Measurements from ENCODE around the gene PRMT1.

The PRMT1 gene

GRCh38 chr19:49672131-49672919, 4.7 kb upstream of the PRMT1 start:
- peak; percentile 71 for DNase-seq

DNA sequence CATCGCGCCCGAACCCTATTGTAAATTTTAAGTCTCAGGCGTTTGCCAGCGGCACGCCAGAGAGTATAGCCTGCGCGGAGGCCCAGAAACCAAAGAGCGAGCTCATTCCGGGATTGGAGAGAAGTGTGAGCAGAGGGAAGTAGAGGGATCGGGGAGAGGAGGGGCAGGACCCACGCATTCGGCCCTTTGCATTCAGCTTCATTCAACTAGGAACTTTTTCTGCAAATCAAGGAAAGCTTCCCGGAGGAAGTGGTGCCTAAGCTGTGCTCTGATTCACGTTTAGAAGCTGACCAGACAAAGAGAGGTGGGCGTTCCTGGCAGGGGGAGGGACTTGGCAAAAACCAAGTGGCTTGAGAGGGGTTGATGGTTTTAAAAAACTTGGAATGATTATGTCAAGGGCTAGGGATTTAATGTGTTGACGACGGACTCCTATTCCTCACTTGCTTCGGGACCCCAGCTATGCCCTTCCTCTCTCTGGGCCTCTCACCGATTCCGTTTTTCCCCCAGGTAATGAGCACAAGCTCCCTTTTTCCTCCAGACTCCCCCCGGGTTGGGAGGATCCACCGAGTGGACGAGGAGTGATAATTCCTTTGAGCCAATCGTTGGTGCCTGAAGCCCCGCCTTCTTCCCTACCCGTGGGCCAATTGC, 811 bp upstream of the PRMT1 start:
- DNase-seq: no peak

GRCh38 chr19:49676784-49677230, 264 bp upstream of the PRMT1 start:
- DNase-seq: peak; percentile 95

DNA sequence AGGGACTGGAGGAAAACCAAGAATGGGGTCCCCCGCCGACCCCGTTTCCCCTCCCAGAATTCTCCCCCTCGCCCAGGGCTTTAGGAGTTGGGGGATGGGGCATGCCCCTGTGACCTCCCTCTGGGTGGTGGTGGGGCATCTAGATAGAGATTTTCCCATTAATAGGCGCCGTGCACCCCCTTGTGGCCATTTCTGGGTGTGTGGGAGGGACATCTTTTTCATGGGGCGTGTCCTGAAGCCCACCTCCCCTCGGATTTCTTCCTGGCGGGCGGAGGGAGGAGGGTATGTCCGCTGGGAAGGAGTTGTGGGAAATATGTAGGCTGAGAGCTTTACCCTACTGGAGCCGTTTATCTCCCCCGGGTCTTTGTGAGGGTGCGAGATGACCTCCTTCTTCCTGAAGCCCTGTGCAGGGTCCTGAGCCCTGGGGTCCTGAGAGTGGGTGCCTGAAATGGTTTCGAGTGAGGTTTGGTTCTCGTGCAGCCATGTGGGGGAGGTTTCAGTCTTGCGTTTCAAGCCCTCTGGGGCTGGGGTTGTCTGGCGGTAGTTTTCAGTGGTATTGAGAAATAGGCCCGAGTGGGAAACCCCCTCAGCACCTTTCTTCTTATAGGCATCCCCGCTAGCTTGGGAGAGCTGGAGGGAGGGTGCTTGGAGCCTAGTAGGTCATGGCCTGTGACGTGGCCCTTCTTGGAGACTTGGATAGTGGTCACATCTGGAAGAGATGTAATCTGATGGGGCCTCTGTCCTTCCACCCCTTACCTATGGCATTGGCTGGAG, 1.0 kb downstream of the PRMT1 start:
- DNase-seq: peak; percentile 78

GRCh38 chr19:49678985-49679770, 2.1 kb downstream of the PRMT1 start:
- no peak for DNase-seq

DNA sequence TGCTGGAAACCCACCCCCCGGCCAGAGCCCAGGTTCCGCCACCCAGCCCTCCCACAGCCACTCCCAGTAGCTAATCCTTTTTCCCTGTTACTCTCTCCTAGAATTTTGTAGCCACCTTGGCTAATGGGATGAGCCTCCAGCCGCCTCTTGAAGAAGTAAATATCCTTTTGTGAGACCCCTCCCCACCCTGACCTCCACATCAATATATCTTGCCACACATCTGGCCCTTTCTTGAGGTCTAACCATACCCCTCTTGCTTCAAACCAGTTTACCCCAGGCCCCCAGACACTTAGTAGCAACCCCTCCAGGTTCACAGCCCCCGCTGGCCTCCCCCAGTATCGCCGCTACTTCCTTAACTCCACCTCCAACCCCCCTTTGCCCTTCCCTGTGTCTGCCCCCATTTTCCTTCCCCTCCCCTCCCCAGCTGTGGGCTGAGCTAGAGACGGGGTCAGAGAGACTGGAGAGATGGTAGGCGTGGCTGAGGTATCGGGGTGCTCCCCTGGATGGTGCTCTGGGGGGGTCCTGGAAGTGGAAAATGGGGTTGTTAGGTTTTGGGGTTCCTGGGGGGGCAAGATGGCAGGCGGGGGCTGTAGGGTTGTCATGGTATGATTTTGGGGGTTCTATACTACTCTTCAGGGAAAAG, 2.8 kb downstream of the PRMT1 start:
- no peak for DNase-seq

DNA sequence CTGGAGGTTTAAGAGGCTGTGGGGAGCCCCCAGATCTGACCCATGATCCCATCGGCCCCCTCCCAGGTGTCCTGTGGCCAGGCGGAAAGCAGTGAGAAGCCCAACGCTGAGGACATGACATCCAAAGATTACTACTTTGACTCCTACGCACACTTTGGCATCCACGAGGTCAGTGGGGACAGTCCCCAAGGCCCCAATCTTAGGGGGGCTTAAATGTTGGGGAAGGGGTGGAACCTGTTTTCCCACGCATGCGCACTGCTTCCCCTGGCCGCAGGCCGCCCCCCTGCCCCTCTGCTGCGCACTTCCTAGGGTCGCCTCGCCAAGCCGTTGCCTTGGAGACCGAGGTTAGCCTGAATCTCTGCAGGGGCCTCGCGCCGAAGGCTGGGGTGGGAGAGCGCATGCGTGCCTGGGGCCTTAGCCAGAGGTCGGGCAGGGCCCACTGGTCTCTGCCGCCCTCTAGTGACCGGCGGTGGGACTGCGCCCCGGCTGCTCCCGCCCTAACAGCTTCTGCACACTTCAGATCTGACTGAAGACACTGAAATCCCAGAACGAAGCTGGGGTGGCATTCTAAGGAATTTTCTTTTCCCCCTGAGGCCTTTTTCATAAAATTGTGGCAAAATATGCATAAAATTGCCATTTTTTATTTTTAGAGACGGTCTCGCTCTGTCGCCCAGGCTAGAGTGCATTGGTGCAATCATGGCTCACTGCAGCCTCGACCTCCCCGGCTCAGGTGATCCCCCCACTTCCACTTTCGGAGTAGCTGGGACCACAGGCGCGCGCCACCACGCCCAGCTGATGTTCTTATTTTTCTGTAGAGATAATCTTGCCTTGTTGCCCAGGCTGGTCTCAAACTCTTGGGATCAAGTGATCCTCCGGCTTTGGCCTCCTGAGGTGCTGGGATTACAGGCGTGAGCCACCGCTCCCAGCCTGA, 3.6 kb downstream of the PRMT1 start:
- DNase-seq: peak; percentile 98

DNA sequence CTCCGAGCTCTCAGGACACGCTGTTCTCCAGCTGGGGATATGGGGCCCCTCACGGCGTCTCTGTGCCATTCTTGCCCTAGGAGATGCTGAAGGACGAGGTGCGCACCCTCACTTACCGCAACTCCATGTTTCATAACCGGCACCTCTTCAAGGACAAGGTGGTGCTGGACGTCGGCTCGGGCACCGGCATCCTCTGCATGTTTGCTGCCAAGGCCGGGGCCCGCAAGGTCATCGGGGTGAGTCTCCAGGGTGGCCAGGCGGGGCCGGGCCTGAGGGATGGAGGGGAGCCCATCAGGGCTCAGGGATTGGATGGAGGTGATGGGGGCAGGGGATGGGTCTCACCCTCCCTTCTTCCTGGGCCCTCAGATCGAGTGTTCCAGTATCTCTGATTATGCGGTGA, 4.8 kb downstream of the PRMT1 start:
- no peak for DNase-seq

- DNase-seq: no peak
Observed at GRCh38 chr19:49682274-49682673, 5.2 kb downstream of the PRMT1 start.

DNA sequence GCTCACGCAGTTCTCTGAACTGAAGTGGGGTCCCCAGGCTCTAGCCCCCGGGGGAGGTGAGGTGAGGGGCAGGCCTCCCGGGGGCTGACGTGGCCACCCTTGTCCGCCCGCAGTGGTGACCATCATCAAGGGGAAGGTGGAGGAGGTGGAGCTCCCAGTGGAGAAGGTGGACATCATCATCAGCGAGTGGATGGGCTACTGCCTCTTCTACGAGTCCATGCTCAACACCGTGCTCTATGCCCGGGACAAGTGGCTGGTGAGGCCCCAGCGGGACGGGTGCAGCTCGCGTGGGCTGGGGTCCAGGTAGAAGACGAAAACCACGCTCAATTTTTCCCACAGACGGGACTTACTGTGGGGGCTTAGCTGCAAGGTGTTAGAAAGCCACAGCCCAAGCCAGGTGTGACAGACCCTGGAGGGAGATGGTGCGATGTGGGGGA, 6.8 kb downstream of the PRMT1 start:
- no peak for DNase-seq

DNA sequence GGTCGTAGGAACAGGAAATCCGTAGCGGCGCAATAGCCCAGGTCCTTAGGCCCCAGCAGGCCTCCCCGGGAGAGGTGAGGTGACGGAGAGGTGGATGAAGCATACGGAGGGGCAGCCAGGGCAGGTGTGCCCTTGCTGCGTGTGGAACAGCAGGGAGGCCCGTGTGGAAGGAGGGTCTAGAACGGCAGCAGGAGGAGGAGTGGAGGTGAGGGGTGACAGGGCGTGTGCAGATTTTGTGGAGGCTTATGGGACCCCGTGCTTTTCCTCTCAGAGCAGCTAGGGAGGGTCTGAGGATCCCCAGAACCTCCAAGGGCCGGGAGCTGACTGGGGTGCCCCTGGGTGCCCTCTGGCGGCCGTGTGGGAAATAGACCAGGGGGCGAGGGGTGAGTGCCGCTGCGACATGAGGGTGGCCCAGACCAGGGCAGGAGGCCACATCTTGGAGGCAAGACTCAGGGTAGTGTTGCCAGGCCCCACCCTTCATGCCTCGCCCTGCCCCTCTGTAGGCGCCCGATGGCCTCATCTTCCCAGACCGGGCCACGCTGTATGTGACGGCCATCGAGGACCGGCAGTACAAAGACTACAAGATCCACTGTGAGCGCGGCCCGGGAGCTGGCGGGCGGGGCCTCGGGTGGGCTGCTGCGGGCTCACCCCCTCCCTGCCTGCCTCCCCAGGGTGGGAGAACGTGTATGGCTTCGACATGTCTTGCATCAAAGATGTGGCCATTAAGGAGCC, 7.3 kb downstream of the PRMT1 start:
- DNase-seq: no peak

DNA sequence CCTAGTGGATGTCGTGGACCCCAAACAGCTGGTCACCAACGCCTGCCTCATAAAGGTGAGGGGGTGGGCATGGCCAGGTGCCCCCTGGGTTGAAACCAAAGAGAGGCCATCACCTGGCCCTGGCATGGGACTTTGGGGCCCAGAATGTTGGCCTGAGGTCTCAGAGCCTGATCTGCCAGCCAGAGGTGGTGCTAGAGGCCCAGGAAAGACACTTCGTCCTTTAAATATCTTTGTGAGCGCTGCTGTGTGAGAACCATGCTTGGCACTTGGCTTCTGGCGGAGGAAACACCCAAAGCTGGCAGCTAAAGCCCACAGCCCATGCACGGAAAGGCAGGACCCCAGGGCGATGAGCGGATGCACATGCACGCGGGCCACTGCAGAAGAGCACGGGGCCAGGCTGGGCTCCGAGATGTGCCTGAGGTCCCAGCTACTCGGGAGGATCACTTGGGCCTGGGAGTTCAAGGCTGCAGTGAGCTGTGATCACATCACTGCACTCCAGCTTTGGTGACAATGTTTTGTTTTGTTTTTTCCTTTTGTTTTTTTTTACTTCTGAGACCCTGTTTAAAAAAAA, 8.0 kb downstream of the PRMT1 start:
- DNase-seq: no peak

- DNase-seq: no peak
Observed at GRCh38 chr19:49685845-49686332, 8.8 kb downstream of the PRMT1 start.

DNA sequence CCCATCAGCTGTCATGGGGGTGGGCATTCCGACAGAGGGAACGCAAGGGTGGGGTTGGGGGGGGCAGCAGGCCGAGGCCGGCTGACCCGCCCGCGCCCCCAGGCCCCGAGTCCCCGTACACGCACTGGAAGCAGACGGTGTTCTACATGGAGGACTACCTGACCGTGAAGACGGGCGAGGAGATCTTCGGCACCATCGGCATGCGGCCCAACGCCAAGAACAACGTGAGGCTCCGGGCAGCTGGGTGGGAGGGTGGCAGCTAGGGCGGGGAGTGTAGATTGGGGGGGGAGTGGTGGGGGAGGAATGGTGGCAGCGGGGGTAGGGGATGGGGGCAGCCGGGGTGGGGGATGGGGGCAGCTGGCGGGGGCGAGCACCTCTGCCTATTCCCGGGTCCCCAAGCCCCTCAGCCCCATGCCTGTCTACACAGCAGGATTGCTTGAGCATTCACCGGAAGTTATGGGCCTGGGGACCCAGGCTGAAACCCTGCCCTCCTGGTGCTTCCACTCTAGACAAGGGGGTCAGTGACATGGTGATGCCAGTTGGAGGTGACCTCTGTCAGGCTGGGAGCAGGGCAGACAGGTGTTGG, 9.5 kb downstream of the PRMT1 start:
- no peak for DNase-seq

DNA sequence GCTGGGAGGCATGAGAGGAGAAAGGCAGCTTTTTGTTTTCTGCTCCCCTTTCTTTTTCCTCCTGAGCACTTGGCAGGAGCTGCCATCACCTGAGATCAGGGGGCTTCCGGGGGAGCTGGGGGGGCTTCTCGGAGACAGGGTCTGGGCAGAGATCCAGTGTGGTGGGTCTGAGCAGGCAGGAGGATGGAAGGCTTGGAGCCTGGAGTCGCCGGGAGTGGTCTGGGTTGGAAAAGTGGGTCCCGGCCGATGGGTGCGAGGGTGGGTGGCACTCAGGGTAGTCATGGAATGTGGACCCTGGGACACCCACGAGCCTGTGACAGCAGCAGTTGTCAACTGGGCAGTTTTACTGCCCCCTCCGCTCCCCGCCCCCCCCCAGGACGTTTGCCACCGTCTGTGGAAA, 10.1 kb downstream of the PRMT1 start:
- no peak for DNase-seq

GRCh38 chr19:49687566-49688316, 10.7 kb downstream of the PRMT1 start:
- no peak for DNase-seq

- DNase-seq: no peak
Observed at GRCh38 chr19:49688531-49689132, 11.6 kb downstream of the PRMT1 start.
